Sigmoid colon (tissue), 4 donors: ENCODE data around the gene MUC5AC.

Source experiments
- POLR2AphosphoS5 ChIP-seq, 4 donors: sonication (generic); formaldehyde crosslinking; IDR thresholded peaks; one replicate each; pipeline ENCODE4 v1.6.1; 2017; ENCODE audit warnings: antibody characterized with exemption in 4 of 4
- TF ChIP-seq, protein P1 (sequence below), 4 experiments: fragments of 450-650 bp in 3 of 4; fragments of 200-600 bp in 1 of 4; IDR thresholded peaks; one replicate each; pipeline ENCODE4 v1.5.1; 2016 to 2019; ENCODE audit warnings: antibody characterized with exemption in 4 of 4, mild to moderate bottlenecking in 3 of 4, moderate library complexity in 2 of 4

- no peak for TF ChIP-seq POLR2AphosphoS5 (IDR thresholded peaks at IDR 0.05)
- TF ChIP-seq, protein P1, sequence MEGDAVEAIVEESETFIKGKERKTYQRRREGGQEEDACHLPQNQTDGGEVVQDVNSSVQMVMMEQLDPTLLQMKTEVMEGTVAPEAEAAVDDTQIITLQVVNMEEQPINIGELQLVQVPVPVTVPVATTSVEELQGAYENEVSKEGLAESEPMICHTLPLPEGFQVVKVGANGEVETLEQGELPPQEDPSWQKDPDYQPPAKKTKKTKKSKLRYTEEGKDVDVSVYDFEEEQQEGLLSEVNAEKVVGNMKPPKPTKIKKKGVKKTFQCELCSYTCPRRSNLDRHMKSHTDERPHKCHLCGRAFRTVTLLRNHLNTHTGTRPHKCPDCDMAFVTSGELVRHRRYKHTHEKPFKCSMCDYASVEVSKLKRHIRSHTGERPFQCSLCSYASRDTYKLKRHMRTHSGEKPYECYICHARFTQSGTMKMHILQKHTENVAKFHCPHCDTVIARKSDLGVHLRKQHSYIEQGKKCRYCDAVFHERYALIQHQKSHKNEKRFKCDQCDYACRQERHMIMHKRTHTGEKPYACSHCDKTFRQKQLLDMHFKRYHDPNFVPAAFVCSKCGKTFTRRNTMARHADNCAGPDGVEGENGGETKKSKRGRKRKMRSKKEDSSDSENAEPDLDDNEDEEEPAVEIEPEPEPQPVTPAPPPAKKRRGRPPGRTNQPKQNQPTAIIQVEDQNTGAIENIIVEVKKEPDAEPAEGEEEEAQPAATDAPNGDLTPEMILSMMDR (IDR thresholded peaks at IDR 0.05) = no peak
Measured at GRCh38 chr11:1199241-1199750, 41.5 kb downstream of the MUC5AC start.
